GM21737 (cell line): Measurements from ENCODE around the gene CUZD1.

ENCODE experiments used
- ATAC-seq: cut with Tn5 transposase; IDR thresholded peaks from one replicate; pipeline ENCODE4 v1.9.1; 2021; ENCODE audit warnings: mild to moderate bottlenecking, moderate library complexity; ENCODE audit not compliant: unreplicated experiment

The CUZD1 gene

DNA sequence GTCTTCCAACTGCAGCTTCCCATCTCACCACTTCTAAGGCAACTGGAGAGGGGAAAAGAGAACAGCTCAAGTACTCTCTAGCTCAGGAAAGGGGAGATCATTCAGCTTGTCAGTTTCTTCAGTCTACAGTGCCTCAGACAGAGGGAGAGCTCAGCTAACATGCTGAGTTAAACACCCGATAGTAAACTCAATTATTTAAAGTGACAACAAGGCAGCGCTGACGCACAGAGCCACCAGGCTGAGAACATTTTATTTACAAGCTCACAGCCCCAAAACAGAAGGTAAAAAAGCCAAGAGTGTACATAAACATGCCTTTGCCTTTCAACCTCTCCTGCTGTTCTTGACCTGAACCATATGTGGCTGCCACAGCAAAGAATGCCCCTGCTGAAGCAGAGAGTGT is 10.1 kb upstream of the CUZD1 start:
- no peak for ATAC-seq

- no peak for ATAC-seq
Measured at GRCh38 chr10:122854648-122855047, 9.0 kb upstream of the CUZD1 start.

DNA sequence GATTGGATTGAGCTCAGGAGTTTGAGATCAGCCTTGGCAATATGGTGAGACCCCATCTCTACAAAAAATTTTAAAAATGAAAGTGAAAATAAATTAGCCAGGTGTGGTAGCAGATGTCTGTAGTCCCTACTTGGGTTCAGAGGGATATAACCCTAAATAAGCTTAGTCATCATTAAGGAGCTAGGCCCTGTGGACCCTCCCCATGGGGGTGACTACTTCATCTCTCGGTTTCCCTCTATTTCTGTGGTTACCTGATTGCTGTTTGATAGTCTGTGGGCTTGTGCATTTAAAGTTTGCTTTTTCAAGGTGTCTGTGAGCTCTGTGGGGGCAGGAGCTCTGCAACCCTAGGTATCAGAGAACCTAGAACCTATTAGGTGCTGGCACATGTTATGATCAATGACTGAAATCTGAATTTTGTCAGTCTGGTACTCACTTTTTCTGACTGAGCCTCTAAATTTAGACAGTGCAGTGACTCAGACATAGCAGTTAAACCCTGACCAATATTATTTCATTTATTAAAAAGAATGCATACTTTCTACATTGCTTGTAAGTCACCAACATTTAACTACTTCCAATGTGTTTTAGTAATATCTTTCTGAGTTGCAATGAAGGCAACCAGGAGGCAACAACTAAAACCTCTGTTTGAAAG is 8.1 kb upstream of the CUZD1 start:
- no peak for ATAC-seq

- no peak for ATAC-seq
Measured at GRCh38 chr10:122852261-122852660, 6.6 kb upstream of the CUZD1 start.

- ATAC-seq = no peak
Measured at GRCh38 chr10:122850705-122851640, 5.3 kb upstream of the CUZD1 start.

GRCh38 chr10:122849900-122850605 is 4.4 kb upstream of the CUZD1 start:
- ATAC-seq = no peak

GRCh38 chr10:122849090-122849489 is 3.4 kb upstream of the CUZD1 start:
- no peak for ATAC-seq

DNA sequence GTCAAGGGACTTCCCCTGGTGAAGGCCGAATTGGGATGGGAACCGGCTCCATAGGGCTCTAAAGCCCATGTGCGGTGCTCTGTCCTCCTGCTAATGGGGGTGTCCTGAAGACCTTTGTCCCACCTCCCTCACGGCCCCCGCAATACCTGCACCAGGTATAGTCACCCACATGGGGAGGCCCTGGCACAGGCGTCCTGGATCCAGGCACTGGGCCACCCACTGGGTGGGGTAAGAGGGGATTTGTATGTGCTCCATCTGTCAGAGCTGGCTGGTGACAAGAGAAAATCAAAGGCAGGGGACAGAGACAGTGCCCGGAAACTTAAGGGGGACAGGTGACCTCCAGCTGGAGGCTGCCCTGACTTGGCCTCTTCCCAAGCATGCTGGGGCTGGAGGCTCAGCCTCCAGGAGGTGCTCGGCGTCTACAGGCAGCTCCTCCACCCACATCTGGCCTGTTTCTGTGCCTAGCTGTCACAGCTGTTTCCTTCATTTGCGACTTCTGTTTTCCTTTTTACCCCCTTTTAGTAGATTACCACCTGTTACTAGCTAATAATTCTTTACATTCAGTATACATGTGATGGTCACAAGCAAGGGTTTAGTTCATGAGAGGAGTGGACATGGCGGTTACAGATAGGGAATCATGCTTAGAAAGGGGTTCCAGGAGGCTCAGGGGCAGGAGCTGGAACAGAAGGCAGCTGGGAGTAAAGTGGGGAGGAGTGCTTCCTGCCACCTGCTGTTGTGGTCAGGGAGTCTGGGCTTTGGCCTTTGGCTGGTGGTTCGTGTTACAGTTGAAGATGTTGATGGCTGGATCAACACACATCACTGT is 2.3 kb upstream of the CUZD1 start:
- ATAC-seq = no peak

DNA sequence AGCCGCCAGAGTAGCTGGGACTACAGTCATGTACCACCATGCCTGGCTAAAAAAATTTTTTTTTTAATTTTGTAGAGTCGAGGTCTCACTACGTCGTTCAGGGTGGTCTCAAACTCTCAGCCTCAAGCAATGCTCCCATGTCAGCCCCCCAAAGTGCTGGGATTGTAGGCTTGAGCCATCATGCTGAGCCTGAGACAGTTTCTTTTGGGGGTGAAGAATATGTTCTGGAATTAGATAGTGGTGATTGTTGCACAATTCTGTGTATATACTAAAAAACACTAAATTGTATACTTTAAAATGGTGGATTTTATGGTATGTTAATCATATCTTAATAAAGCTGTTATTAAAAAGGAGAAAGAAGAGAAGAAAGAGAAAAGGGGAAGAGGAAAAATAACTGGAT is 1.5 kb downstream of the CUZD1 start:
- no peak for ATAC-seq

DNA sequence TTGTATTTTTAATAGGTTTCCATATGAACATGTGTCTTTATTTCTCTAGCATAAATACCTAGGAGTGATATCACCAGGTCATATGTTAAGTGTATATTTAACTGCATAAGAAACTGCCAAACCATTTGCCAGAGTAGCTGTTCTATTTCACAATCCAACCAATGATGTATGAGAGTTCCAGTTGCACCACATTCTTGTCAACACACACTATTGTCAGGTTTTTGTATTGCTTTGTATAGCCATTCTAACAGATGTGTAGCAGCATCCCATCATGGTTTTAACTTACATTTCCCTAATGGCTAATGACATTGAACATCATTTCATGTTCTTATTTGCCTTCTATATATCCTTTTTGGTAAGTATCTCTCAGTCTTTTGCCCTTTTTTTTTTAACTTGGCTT is 4.1 kb downstream of the CUZD1 start:
- no peak for ATAC-seq

GRCh38 chr10:122839505-122839904 is 6.2 kb downstream of the CUZD1 start:
- ATAC-seq = no peak

DNA sequence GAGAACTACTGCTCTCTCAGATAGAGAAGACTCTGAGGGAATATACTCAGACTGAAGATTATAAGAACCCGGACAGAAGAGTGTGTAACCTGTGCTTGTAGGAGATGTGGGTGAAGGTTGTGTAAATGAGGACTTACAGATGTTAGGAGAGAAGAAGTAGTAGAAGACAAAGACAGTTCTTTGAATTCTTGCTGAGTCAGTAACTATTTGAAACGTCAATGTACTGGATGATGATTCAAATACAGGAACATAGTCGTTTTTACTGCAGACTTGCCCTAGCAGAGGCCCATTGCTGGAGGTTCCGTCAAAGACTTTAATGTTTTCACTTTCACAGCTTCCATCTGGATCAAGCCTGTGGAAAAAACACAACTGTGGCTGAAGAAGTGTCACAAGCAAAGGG is 6.8 kb downstream of the CUZD1 start:
- no peak for ATAC-seq

- no peak for ATAC-seq
Measured at GRCh38 chr10:122835908-122836307, 9.7 kb downstream of the CUZD1 start.

- no peak for ATAC-seq
Measured at GRCh38 chr10:122830965-122831353, 14.7 kb downstream of the CUZD1 start.

DNA sequence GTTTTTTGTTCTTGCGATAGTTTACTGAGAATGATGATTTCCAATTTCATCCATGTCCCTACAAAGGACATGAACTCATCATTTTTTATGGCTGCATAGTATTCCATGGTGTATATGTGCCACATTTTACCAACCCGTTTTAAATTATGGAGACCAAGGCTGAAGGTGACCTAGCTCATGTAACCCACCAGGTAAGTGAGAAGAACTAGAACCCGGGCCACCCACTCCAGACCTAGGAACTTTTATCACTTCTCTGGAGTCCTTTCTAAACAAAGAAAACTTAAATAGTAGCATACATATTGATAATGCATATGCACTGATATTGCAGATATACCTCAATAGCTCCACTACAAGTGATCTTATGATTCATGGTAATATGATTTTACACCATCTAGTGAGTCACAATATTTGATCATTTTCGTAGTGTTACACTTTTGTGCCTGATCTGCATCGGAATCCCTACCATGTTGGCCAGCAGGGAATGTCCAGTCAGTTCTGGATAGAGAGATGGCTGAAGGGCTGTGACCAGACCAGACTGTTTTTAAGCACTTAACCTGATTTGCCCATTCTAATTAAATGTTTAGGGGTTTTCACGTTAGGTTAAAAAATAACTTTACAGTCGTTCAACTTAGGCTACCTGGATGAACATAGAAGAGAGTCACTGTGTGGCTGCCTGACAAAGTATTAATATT is 15.2 kb downstream of the CUZD1 start:
- no peak for ATAC-seq

GRCh38 chr10:122829454-122829853 is 16.2 kb downstream of the CUZD1 start:
- no peak for ATAC-seq

GRCh38 chr10:122828716-122829255 is 16.9 kb downstream of the CUZD1 start:
- no peak for ATAC-seq

- ATAC-seq = no peak
Measured at GRCh38 chr10:122827302-122827701, 18.4 kb downstream of the CUZD1 start.

DNA sequence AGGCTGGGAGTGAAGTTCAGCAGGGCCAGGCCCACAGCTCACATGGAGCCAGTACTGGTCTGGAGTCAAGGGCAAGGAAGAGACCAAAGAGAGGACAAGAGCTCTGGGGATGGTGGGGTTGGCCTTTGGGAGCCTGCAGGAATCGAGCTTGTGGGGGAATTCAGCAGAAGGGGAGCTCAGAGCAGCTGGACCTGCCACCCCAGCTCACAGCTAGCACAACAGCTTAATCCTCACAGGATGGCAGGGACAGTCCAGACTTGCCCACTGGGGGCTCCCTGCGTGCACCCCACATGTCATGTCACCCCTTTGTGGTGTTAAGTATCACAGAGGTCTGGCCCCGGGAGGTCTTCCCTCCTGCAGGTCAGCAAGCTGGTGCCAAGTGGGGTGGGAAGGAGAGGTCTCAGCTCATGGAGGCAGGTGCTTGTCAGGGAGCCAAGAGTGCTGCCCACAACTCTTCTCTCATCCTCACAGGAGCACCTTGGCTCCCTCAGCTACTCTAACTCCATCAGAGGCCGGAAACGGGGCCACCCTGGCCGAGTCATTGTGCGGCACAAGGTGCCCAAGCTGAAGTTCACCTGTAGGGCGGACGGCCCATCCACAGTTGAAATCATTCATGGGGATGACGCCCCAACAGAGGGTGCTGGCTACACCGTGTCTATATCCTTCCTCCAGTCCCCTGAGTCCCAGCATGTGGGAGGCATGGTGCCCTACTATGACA is 22.5 kb downstream of the CUZD1 start:
- no peak for ATAC-seq
